Neural progenitor cell (in vitro differentiated cells): ENCODE measurements around the gene AP3S2.

ENCODE experiments used
- CTCF ChIP-seq: fragments of 200-600 bp; sonication (generic); IDR thresholded peaks from 2 replicates; pipeline ENCODE4 v1.5.1; 2017; ENCODE audit warnings: antibody characterized with exemption, mild to moderate bottlenecking
- EZH2 ChIP-seq: fragments of 200-600 bp; sonication (generic); IDR thresholded peaks from 2 replicates; pipeline ENCODE4 v1.6.1; 2017; ENCODE audit warnings: antibody characterized with exemption, mild to moderate bottlenecking, moderate library complexity
- EZH2phosphoT487 ChIP-seq: fragments of 200-600 bp; sonication (generic); IDR thresholded peaks from 2 replicates; pipeline ENCODE4 v1.6.1; 2017; ENCODE audit warnings: antibody characterized with exemption

- TF ChIP-seq CTCF = no peak
- no peak for TF ChIP-seq EZH2phosphoT487
- TF ChIP-seq EZH2 = no peak
Observed at GRCh38 chr15:89820666-89821611, 72.9 kb downstream of the AP3S2 start.
